ENCODE measurements around the gene STK17B. TPM values are rescaled to one million over a fixed set of nuclear protein-coding genes. Genes with fewer than 3 reads are reported as not detected.
"Not testable (repeated sequence)": the region's sequence is repeated elsewhere in the genome, so short reads cannot be mapped to it uniquely, and the experiment has no call there.

STK17B gene
- total and polyA plus RNA-seq, 10 donors, result 48.7 to 248 (median 186) TPM

DNA sequence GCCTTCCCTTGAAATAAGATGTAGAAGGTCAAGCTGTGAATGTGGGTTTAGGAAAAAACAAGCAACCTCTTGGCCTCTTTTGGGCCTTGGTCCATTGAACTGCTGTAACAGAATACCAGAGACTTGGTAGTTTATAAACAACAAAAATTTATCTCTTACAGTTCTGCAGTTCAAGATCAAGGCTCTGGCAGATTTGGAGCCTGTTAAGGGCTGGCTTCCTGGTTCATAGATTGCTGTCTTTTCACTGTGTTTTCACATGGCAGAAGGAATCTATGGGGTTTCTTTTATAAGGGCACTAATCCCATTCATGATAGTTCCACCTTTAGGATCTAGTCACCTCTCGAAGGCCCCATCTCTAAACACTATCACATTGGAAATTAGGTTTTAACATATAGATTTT, 20.2 kb upstream of the STK17B start:
- no peaks in the 10 kb centered on the region for H3K27me3 ChIP-seq (replicated peaks in 1 of 7)
- intact Hi-C loops (cut with DNase I; ENCODE audit: low total_unique reads), result no loop called here
- WGBS, 5 donors, result 92 to 100% (median 96%) methylated on average over 1 of the region's 1 CpG
- no peak overlapping the region for H3K4me3 ChIP-seq
- H3K9me3 ChIP-seq, result peaks cover 0 to 4% (median 0%) of the 10 kb centered on the region in 8 donors
- no peak for DNase-seq
- H3K36me3 ChIP-seq, result no peaks in the 10 kb centered on the region
- H3K27ac ChIP-seq, result no peak overlapping the region
- no peak for TF ChIP-seq POLR2A (IDR thresholded peaks at IDR 0.05)
- no peak for TF ChIP-seq POLR2AphosphoS5 (IDR thresholded peaks at IDR 0.05)
- TF ChIP-seq, protein P1, sequence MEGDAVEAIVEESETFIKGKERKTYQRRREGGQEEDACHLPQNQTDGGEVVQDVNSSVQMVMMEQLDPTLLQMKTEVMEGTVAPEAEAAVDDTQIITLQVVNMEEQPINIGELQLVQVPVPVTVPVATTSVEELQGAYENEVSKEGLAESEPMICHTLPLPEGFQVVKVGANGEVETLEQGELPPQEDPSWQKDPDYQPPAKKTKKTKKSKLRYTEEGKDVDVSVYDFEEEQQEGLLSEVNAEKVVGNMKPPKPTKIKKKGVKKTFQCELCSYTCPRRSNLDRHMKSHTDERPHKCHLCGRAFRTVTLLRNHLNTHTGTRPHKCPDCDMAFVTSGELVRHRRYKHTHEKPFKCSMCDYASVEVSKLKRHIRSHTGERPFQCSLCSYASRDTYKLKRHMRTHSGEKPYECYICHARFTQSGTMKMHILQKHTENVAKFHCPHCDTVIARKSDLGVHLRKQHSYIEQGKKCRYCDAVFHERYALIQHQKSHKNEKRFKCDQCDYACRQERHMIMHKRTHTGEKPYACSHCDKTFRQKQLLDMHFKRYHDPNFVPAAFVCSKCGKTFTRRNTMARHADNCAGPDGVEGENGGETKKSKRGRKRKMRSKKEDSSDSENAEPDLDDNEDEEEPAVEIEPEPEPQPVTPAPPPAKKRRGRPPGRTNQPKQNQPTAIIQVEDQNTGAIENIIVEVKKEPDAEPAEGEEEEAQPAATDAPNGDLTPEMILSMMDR (IDR thresholded peaks at IDR 0.05 in 8 of 11, conservative IDR thresholded peaks at IDR 0.05 in 3 of 11), result no peak
- peaks cover 0 to 41% (median 6%) of the 10 kb centered on the region in 6 donors for H3K4me1 ChIP-seq

DNA sequence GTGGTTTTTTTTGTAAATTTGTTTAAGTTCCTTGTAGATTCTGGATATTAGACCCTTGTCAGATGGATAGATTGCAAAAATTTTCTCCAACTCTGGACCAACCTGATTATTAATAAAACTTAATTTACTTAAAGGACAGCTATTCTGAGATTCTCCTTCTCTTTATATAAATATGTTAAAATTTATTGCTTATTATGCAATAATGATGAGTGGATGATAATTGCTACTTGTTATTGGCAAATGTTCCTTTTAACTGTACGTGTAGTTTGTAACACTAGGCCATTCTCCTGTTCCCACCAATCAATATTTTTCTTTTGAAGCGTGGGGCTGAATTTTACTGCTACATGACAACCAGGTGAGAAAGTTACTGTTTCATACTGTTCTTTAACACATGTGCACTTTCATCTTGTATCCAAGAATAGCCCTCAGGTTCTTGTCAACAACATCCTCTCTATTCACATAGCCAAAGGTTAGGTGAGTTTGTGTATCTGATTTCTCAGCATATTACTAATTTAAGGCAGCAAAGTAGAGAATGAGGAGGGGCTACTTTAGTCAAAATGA, 16.6 kb upstream of the STK17B start:
- no peaks in the 10 kb centered on the region for H3K36me3 ChIP-seq
- no peaks in the 10 kb centered on the region for H3K27me3 ChIP-seq (replicated peaks in 1 of 7)
- TF ChIP-seq, protein P1 (IDR thresholded peaks at IDR 0.05 in 8 of 11, conservative IDR thresholded peaks at IDR 0.05 in 3 of 11), result no peak
- TF ChIP-seq POLR2A (IDR thresholded peaks at IDR 0.05) (no peak), POLR2AphosphoS5 (IDR thresholded peaks at IDR 0.05) (no peak)
- peaks cover 0 to 4% (median 0%) of the 10 kb centered on the region in 8 donors for H3K9me3 ChIP-seq
- no peak for DNase-seq
- peaks cover 3 to 53% (median 9%) of the 10 kb centered on the region in 6 donors for H3K4me1 ChIP-seq
- WGBS, 5 donors, result 86 to 95% (median 90%) methylated on average over 2 of the region's 2 CpGs
- no peak overlapping the region for H3K4me3 ChIP-seq
- intact Hi-C loops (cut with DNase I; ENCODE audit: low total_unique reads), result no loop called here
- H3K27ac ChIP-seq, result no peak overlapping the region

DNA sequence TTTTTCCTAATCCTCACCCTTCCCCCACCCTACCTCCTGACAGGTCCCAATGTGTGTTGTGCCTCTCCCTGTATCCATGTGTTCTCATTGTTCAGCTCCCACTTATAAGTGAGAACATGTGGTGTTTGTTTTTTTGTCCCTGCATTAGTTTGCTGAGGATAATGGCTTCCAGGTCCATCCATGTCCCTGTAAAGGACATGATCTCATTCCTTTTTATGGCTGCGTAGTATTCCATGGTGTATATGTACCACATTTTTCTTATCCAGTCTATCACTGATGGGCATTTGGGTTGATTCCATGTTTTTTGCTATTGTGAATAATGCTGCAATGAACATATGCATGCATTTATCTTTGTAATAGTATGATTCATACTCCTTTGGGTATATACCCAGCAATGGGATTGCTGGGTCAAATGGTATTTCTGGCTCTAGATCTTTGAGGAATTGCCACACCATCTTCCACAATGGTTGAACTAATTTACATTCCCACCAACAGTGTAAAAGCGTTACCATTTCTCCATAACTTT, 15.9 kb upstream of the STK17B start:
- H3K4me3 ChIP-seq; H3K36me3 ChIP-seq; H3K27ac ChIP-seq; DNase-seq; H3K9me3 ChIP-seq; intact Hi-C loops (cut with DNase I; ENCODE audit: low total_unique reads); H3K27me3 ChIP-seq (replicated peaks in 1 of 7): not testable (repeated sequence)
- peaks cover 5 to 60% (median 17%) of the 10 kb centered on the region in 6 donors for H3K4me1 ChIP-seq
- 97 to 100% (median 98%) methylated on average over 2 of the region's 2 CpGs for WGBS, 5 donors

DNA sequence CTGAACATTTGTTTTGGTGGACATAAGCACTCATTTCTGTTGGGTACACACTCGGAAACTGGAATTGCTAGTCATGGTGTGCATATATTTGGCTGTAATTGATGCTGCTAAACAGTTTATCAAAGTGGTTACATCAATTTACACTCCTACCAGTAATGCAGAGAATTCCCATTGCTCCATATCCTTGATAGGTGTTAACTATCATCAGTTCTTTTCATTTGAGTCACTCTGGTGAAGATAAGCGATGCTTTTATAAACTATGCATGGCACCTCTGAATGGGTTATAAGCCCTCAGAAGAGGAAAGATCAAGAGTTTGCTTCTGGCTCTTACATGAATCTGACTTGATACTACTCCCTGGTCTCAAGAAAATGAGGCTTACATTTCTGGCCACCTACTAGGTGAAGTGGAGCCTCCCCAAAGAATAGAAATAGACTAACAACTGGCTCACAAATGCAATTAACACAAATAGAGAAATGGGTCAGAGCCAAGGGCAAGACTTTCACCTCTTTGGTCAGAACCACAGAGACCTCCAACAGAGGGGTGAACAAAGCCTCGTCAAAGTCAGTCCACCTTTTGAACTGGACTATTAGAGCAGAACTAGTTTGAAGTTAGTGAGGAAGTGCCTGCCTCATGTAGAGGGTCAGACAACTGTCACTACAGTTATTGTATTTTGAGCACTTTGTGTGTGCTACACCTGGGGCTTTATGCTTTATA, 15.0 kb upstream of the STK17B start:
- H3K9me3 ChIP-seq, result peaks cover 0 to 4% (median 0%) of the 10 kb centered on the region in 8 donors
- DNase-seq, result no peak
- peak overlapping the region in 2 of 8 donors; percentile 6 to 33 for H3K27ac ChIP-seq
- WGBS, 5 donors, result 80 to 87% (median 84%) methylated on average over 3 of the region's 3 CpGs
- H3K4me3 ChIP-seq, result no peak overlapping the region
- no peaks in the 10 kb centered on the region for H3K36me3 ChIP-seq
- H3K4me1 ChIP-seq, result peaks cover 5 to 67% (median 25%) of the 10 kb centered on the region in 6 donors
- TF ChIP-seq, protein P1 (IDR thresholded peaks at IDR 0.05 in 8 of 11, conservative IDR thresholded peaks at IDR 0.05 in 3 of 11), result no peak
- no peak for TF ChIP-seq POLR2A (IDR thresholded peaks at IDR 0.05)
- no peak for TF ChIP-seq POLR2AphosphoS5 (IDR thresholded peaks at IDR 0.05)
- intact Hi-C loops (cut with DNase I; ENCODE audit: low total_unique reads), result no loop called here
- H3K27me3 ChIP-seq (replicated peaks in 1 of 7), result no peaks in the 10 kb centered on the region
